AG04450 (cell line): ENCODE measurements around the gene ACRBP. TPM values are rescaled to one million over a fixed set of nuclear protein-coding genes. Genes with fewer than 3 reads are reported as not detected.
"Not testable (repeated sequence)": the region's sequence is repeated elsewhere in the genome, so short reads cannot be mapped to it uniquely, and the experiment has no call there.

Experiments
- CTCF ChIA-PET: fragments of 300-600, 350-600 bp; formaldehyde crosslinking; extraction: SDS; loops from one replicate; lab custom pipeline; 2022; ENCODE audit warnings: antibody characterized with exemption, inconsistent platforms; lab: Charles Lee
- POLR2A ChIA-PET: fragments of 350-600 bp; formaldehyde crosslinking; extraction: SDS; loops from one replicate; lab custom pipeline; 2021; ENCODE audit warnings: antibody characterized with exemption, inconsistent platforms; lab: Yijun Ruan, JAX
- DNase-seq: peaks from one replicate; pipeline ENCODE4 v3.0.0-alpha.2; 2011; ENCODE audit warnings: low read depth, low spot score
- H3K27ac ChIP-seq: one replicate; pipeline ENCODE4 v1.5.1; 2012; ENCODE audit warnings: low read depth, low read length, control low read depth
- H3K27me3 ChIP-seq: one replicate; pipeline ENCODE4 v1.6.0; 2012; ENCODE audit warnings: low read length; ENCODE audit not compliant: control insufficient read depth, insufficient read depth
- H3K4me3 ChIP-seq: 2 replicates; pipeline ENCODE4 v1.5.1; 2011; ENCODE audit warnings: mild to moderate bottlenecking, low read depth, low read length, control low read depth
- H3K9me3 ChIP-seq: 2 replicates; pipeline ENCODE4 v1.5.1; 2012; ENCODE audit warnings: low read length; ENCODE audit not compliant: control insufficient read depth, insufficient read depth
- polyA plus RNA-seq: library from polyadenylated mRNA; depleted of rRNA; stranded (reverse); fragments of >200 nt; gene quantifications from 2 replicates; pipeline ENCODE4 v1.2.3, GENCODE V29; 2011; rRNA removed
- TF ChIP-seq, protein P1 (sequence below): IDR thresholded peaks from 2 replicates; pipeline ENCODE4 v1.5.1; 2011; ENCODE audit warnings: low read depth, low read length, control low read depth, inconsistent platforms

The ACRBP gene
- polyA plus RNA-seq, 1 experiment: 0.64 TPM

DNA sequence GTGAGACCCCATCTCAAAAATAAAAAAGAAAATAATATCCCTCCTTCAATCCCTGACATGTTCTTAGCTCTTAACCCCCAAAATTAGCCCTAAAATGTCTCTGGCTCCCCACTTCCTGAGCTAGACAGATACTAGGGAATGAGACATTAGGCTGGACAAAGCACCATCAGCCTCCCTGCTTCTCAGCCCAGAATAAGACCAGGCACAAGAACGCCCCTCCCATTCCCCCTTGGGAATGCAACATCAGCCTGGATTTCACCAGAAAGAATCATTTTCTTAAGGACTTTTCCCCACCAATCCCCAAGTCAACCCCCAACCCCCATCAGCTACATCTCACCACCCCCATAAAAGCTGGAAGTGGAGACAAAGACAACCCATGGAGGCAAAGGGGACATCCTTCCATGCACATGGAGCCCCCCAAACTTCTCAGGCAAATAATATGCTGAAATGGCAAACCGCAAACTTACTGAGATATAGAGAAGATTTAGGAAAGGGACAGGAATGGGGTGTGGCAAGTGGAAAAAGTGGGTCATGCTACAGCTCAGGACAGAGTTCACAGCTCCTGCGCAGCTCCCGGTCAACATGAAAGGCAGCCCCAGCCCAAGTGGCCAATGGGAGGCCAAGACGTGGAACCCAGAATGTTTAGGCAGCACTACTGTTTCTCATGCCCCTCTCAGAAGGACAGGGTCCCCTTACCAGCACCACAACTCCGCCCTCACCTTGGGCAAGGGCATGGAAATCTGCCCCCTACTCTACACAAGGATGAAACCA, 42.8 kb downstream of the ACRBP start:
- no peak for DNase-seq
- Histone ChIP-seq H3K9me3 (no peaks in the 10 kb centered on the region; the same call in none of the 2 replicates), H3K27me3 (no peaks in the 10 kb centered on the region), H3K27ac (no peak overlapping the region), H3K4me3 (peak overlapping the region; percentile 90)
- ChIA-PET POLR2A (interaction anchor here (0.6 to 1.5 kb wide), 3 partner anchors 8 to 33 kb away, joined by 3 to 5 read pairs (median 3); no protein-coding TSS in a partner anchor), CTCF (interaction anchor here (0.5 to 1.5 kb wide), 4 partner anchors 67 to 148 kb away, joined by 4 to 6 read pairs (median 5); partner anchors contain the start of genes MLF2 and ZNF384)
- TF ChIP-seq, protein P1, sequence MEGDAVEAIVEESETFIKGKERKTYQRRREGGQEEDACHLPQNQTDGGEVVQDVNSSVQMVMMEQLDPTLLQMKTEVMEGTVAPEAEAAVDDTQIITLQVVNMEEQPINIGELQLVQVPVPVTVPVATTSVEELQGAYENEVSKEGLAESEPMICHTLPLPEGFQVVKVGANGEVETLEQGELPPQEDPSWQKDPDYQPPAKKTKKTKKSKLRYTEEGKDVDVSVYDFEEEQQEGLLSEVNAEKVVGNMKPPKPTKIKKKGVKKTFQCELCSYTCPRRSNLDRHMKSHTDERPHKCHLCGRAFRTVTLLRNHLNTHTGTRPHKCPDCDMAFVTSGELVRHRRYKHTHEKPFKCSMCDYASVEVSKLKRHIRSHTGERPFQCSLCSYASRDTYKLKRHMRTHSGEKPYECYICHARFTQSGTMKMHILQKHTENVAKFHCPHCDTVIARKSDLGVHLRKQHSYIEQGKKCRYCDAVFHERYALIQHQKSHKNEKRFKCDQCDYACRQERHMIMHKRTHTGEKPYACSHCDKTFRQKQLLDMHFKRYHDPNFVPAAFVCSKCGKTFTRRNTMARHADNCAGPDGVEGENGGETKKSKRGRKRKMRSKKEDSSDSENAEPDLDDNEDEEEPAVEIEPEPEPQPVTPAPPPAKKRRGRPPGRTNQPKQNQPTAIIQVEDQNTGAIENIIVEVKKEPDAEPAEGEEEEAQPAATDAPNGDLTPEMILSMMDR: no peak

DNA sequence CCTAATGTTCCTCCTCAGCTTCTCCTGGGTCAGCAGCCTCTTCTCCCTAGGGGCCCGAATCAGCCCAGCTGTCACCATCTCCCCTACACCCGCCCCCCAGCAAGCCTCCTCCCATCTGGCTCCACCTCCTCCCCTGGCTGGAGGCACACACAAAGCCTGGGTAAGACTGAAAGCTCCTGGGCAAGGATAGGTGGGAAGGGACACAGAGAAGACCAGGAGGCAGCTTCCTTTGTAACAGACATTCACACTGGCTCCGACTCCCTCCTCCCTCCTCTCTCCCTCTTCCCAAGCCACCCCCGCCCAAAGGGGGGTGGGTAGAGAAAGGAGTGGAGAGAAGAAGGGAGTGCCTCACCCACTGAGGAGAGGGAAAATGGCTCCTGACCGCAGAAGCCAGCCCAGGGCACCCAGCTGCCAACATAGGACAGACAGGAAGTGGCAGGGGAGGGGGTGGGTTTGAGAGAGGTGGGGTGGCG, 44.1 kb downstream of the ACRBP start:
- POLR2A ChIA-PET: interaction anchor here (0.5 to 0.6 kb wide), 3 partner anchors 9 to 35 kb away, joined by 3 read pairs; partner anchors contain the start of gene NOP2
- CTCF ChIA-PET: interaction anchor here (1.0 to 1.5 kb wide), 4 partner anchors 66 to 222 kb away, joined by 3 to 6 read pairs (median 4); partner anchors contain the start of gene MLF2
- DNase-seq: no peak
- peak overlapping the region; percentile 43 for H3K4me3 ChIP-seq
- H3K27me3 ChIP-seq: no peaks in the 10 kb centered on the region
- H3K27ac ChIP-seq: no peak overlapping the region
- no peaks in the 10 kb centered on the region; the same call in none of the 2 replicates for H3K9me3 ChIP-seq
- TF ChIP-seq, protein P1: no peak

- ChIA-PET POLR2A (interaction anchor here (0.5 to 0.7 kb wide), 4 partner anchors 10 to 34 kb away, joined by 3 read pairs; partner anchors contain the start of gene NOP2), CTCF (interaction anchor here (1.0 to 1.5 kb wide), 3 partner anchors 65 to 222 kb away, joined by 3 to 4 read pairs (median 4); no protein-coding TSS in a partner anchor)
Observed at GRCh38 chr12:6602526-6602925, 44.7 kb downstream of the ACRBP start.

GRCh38 chr12:6595673-6596072, 51.6 kb downstream of the ACRBP start:
- H3K4me3 ChIP-seq, H3K27me3 ChIP-seq, POLR2A ChIA-PET, H3K27ac ChIP-seq, DNase-seq, H3K9me3 ChIP-seq: not testable (repeated sequence)
- CTCF ChIA-PET: interaction anchor here (0.8 to 1.1 kb wide), 3 partner anchors 25 to 89 kb away, joined by 3 to 4 read pairs (median 3); no protein-coding TSS in a partner anchor

More at GRCh38 chr12:6602526-6602925, 44.7 kb downstream of the ACRBP start:
- no peak overlapping the region; the same call in 1 of the 2 replicates for H3K4me3 ChIP-seq
- H3K27me3 ChIP-seq: no peaks in the 10 kb centered on the region
- no peak for DNase-seq
- H3K27ac ChIP-seq: no peak overlapping the region
- TF ChIP-seq, protein P1: no peak
- no peaks in the 10 kb centered on the region; the same call in 1 of the 2 replicates for H3K9me3 ChIP-seq

DNA sequence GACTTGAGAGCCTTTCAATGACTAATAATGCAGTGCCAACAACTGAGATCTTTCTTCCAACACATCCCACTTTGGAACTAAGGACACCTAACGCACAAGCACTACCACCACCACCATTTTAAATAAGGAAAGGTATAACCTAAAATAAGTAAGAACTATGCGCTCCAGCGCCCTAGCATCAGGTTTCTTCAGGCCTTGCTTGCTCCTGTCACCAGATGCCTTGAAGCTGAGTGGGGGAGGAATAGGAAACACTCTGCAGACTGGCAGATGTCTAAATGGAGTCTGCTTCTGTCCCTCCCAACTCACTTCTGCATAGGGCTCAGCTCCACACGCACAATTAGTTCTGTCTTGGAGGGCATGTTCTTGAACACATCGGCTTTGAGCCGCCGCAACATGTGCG, 55.1 kb downstream of the ACRBP start:
- H3K9me3 ChIP-seq: no peaks in the 10 kb centered on the region
- H3K27ac ChIP-seq: no peak overlapping the region
- ChIA-PET CTCF (no interaction called here), POLR2A (no interaction called here)
- DNase-seq: no peak
- no peaks in the 10 kb centered on the region for H3K27me3 ChIP-seq
- TF ChIP-seq, protein P1: no peak
- H3K4me3 ChIP-seq: no peak overlapping the region

Other genes with a start within 250 kb of the ACRBP start
- gene CD27, start 202.5 kb downstream of the ACRBP start, polyA plus RNA-seq: not detected in 2 replicates
- gene TAPBPL, start 195.4 kb downstream of the ACRBP start, polyA plus RNA-seq: 10.2 and 13.5 TPM in 2 replicates
- gene VAMP1, start 176.8 kb downstream of the ACRBP start, polyA plus RNA-seq: 15.1 and 18.3 TPM in 2 replicates
- 120 and 165 TPM in 2 replicates for gene MRPL51, start 154.2 kb downstream of the ACRBP start, polyA plus RNA-seq
- 36.1 and 38.4 TPM in 2 replicates for gene NCAPD2, start 153.3 kb downstream of the ACRBP start, polyA plus RNA-seq
- 9,160 and 11,356 TPM in 2 replicates for gene GAPDH, start 112.9 kb downstream of the ACRBP start, polyA plus RNA-seq
- 23.8 and 24.2 TPM in 2 replicates for gene IFFO1, start 91.4 kb downstream of the ACRBP start, polyA plus RNA-seq
- gene NOP2, start 79.1 kb downstream of the ACRBP start, polyA plus RNA-seq: 35.7 and 41.3 TPM in 2 replicates
- 86.3 and 119 TPM in 2 replicates for gene CHD4, start 40.1 kb downstream of the ACRBP start, polyA plus RNA-seq
- gene LPAR5, start 11.5 kb downstream of the ACRBP start, polyA plus RNA-seq: not detected in 2 replicates
- 58.6 and 66.6 TPM in 2 replicates for gene ING4, start 15.7 kb upstream of the ACRBP start, polyA plus RNA-seq
- gene ZNF384, start 41.9 kb upstream of the ACRBP start, polyA plus RNA-seq: 39.3 and 44.3 TPM in 2 replicates
- gene PIANP, start 53.4 kb upstream of the ACRBP start, polyA plus RNA-seq: 1.2 and 2.2 TPM in 2 replicates
- gene COPS7A, start 76.6 kb upstream of the ACRBP start, polyA plus RNA-seq: 93.2 and 104 TPM in 2 replicates
- gene MLF2, start 105.7 kb upstream of the ACRBP start, polyA plus RNA-seq: 241 and 263 TPM in 2 replicates
- gene PTMS, start 118.9 kb upstream of the ACRBP start, polyA plus RNA-seq: 155 and 170 TPM in 2 replicates
- 0.11 and 0.33 TPM in 2 replicates for gene LAG3, start 125.1 kb upstream of the ACRBP start, polyA plus RNA-seq
- 24.8 and 24.9 TPM in 2 replicates for gene CD4, start 142.1 kb upstream of the ACRBP start, polyA plus RNA-seq
- 5.2 and 7.6 TPM in 2 replicates for gene GPR162, start 174.4 kb upstream of the ACRBP start, polyA plus RNA-seq
- gene P3H3, start 181.0 kb upstream of the ACRBP start, polyA plus RNA-seq: 45.5 and 65.3 TPM in 2 replicates
- gene GNB3, start 193.5 kb upstream of the ACRBP start, polyA plus RNA-seq: 3.4 and 3.6 TPM in 2 replicates
- gene CDCA3, start 203.9 kb upstream of the ACRBP start, polyA plus RNA-seq: 11.6 and 12.5 TPM in 2 replicates
- gene USP5, start 204.7 kb upstream of the ACRBP start, polyA plus RNA-seq: 47.1 and 54.8 TPM in 2 replicates
- 1,246 and 1,347 TPM in 2 replicates for gene TPI1, start 220.1 kb upstream of the ACRBP start, polyA plus RNA-seq
- gene SPSB2, start 225.9 kb upstream of the ACRBP start, polyA plus RNA-seq: 2.6 and 3.7 TPM in 2 replicates